Stimulated activated CD4-positive, alpha-beta T cell treated with anti-CD3 and anti-CD28 coated beads, Interleukin-4, amount 100 ng/mL, for 24 hours (primary cell): ENCODE results near the gene PRG3.
A peak's percentile ranks its signal among the peaks of the same experiment; 100 is the strongest.

Experiments
- DNase-seq: peaks from one replicate; pipeline ENCODE4 v3.0.0-alpha.2; 2020

PRG3 gene

GRCh38 chr11:57380975-57381374 is at the start of gene PRG3:
Gene PRG3, minus strand, starts transcription at chr11:57381150. Its CDS starts 442 bp downstream, at chr11:57380708.
- DNase-seq: no peak

- DNase-seq: no peak
Measured at GRCh38 chr11:57429946-57430345, 49.0 kb upstream of the PRG3 start.

- DNase-seq: no peak
Measured at GRCh38 chr11:57428643-57429042, 47.7 kb upstream of the PRG3 start.

GRCh38 chr11:57427727-57428082 is 46.8 kb upstream of the PRG3 start:
- DNase-seq: no peak

- peak; percentile 84 for DNase-seq
Measured at GRCh38 chr11:57426929-57427726, 46.2 kb upstream of the PRG3 start, which contains the start of gene SLC43A3. Gene SLC43A3, minus strand, starts transcription at chr11:57427121. Its CDS starts 949 bp downstream, at chr11:57426172.

GRCh38 chr11:57426439-57426928 is 45.5 kb upstream of the PRG3 start:
- no peak for DNase-seq

GRCh38 chr11:57425565-57426438 is 44.9 kb upstream of the PRG3 start:
- no peak for DNase-seq

- DNase-seq: peak; percentile 93
Measured at GRCh38 chr11:57424792-57425564, 44.0 kb upstream of the PRG3 start.

GRCh38 chr11:57424137-57424791 is 43.3 kb upstream of the PRG3 start:
- no peak for DNase-seq

GRCh38 chr11:57422669-57423068 is 41.7 kb upstream of the PRG3 start:
- no peak for DNase-seq

- DNase-seq: no peak
Measured at GRCh38 chr11:57421805-57422204, 40.9 kb upstream of the PRG3 start.

GRCh38 chr11:57421066-57421465 is 40.1 kb upstream of the PRG3 start:
- DNase-seq: no peak

- DNase-seq: no peak
Measured at GRCh38 chr11:57419146-57419545, 38.2 kb upstream of the PRG3 start.

- no peak for DNase-seq
Measured at GRCh38 chr11:57418131-57418530, 37.2 kb upstream of the PRG3 start.

GRCh38 chr11:57417056-57417455 is 36.1 kb upstream of the PRG3 start:
- DNase-seq: no peak

- no peak for DNase-seq
Measured at GRCh38 chr11:57416436-57416835, 35.5 kb upstream of the PRG3 start.

- no peak for DNase-seq
Measured at GRCh38 chr11:57414612-57415212, 33.8 kb upstream of the PRG3 start.

- DNase-seq: no peak
Measured at GRCh38 chr11:57413681-57414080, 32.7 kb upstream of the PRG3 start.

GRCh38 chr11:57410287-57410686 is 29.3 kb upstream of the PRG3 start:
- no peak for DNase-seq

- DNase-seq: no peak
Measured at GRCh38 chr11:57409321-57410100, 28.6 kb upstream of the PRG3 start.

GRCh38 chr11:57408771-57409170 is 27.8 kb upstream of the PRG3 start:
- no peak for DNase-seq
